GM15510 (cell line): ENCODE measurements around the gene MFAP4.

Experiments
- POLR2A ChIP-seq: IDR thresholded peaks from 3 replicates; pipeline ENCODE4 v1.6.1; 2011; ENCODE audit warnings: borderline replicate concordance; ENCODE audit not compliant: insufficient read length; ENCODE audit errors: extremely low read depth

The MFAP4 gene

GRCh38 chr17:19382531-19383444 lies 4.2 kb downstream of the MFAP4 start:
- no peak for TF ChIP-seq POLR2A

GRCh38 chr17:19381741-19382444 lies 5.1 kb downstream of the MFAP4 start:
- no peak for TF ChIP-seq POLR2A

GRCh38 chr17:19381361-19381740 lies 5.6 kb downstream of the MFAP4 start:
- no peak for TF ChIP-seq POLR2A

GRCh38 chr17:19380481-19381301 lies 6.3 kb downstream of the MFAP4 start:
- no peak for TF ChIP-seq POLR2A

- TF ChIP-seq POLR2A, result no peak
Observed at GRCh38 chr17:19379361-19380065, 7.5 kb downstream of the MFAP4 start.

GRCh38 chr17:19378416-19379360 lies 8.3 kb downstream of the MFAP4 start, which contains the start of gene MAPK7:
Gene MAPK7 (plus strand): TSS chr17:19378498. CDS start chr17:19378901, 403 bp downstream.
- no peak for TF ChIP-seq POLR2A

GRCh38 chr17:19377602-19378415 lies 9.2 kb downstream of the MFAP4 start:
- peak; percentile 75 for TF ChIP-seq POLR2A

GRCh38 chr17:19376811-19377210 lies 10.2 kb downstream of the MFAP4 start:
- no peak for TF ChIP-seq POLR2A

GRCh38 chr17:19375732-19376131 lies 11.3 kb downstream of the MFAP4 start:
- no peak for TF ChIP-seq POLR2A

- no peak for TF ChIP-seq POLR2A
Observed at GRCh38 chr17:19374136-19374535, 12.9 kb downstream of the MFAP4 start.

GRCh38 chr17:19372866-19373504 lies 14.0 kb downstream of the MFAP4 start:
- no peak for TF ChIP-seq POLR2A

GRCh38 chr17:19372439-19372838 lies 14.6 kb downstream of the MFAP4 start:
- TF ChIP-seq POLR2A, result no peak
